Stimulated activated CD4-positive, alpha-beta T cell treated with anti-CD3 and anti-CD28 coated beads, Interleukin-2, amount 100 ng/mL, for 48 hours (primary cell): ENCODE results near the gene SSRP1.
"Not testable (repeated sequence)": the region's sequence is repeated elsewhere in the genome, so short reads cannot be mapped to it uniquely, and the experiment has no call there.

Experiments used
- DNase-seq, 2 donors: peaks; one replicate each; pipeline ENCODE4 v3.0.0-alpha.2; 2020

The SSRP1 gene

DNA sequence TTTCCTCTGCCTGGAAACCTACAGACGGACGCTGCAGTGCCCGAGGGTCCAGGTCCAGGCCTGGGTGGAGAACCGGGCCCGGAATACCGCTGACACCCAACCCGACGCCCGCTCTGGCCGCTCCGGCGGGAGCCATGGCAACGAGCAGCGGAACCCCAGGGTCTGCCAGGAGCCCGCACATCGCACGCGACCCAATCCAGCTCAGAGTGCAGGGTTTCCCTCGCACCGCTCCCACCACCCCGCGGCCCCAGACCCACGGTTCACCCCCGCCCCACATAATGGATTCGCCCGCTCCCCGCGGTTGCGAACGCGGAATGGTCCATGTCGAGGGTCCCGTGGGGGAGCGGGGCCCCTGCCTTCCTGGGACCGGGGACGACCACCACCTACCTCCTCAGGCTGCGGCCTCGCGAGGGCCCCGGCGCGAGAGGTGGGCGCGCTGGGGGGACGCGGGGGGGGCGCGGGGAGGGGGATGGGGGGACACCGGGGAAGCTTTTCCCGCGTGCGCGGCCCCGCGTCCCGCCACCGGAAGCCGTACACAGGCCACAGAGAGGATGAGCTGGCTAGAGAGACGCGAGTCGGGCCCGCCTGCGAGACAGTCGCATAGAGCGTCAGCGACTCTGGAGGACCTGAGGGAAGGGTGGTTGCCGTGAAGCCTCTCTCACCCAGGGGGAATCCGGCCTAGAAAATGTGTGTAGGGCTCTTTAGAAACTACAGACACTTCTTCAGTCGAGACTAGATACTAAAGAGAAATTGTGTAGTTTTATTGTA is at the start of gene SSRP1:
TSS of gene SSRP1 (minus strand) at position 550 of the 768 bp plus-strand sequence. CDS start 771 bp downstream, outside the sequence.
- peak; percentile 77 to 80 for DNase-seq

- no peak for DNase-seq
These were observed 45.3 kb upstream of the SSRP1 start, which contains the start of gene PRG3 for GRCh38 chr11:57380975-57381374. TSS of gene PRG3 (minus strand) at chr11:57381150. CDS start at chr11:57380708, 442 bp downstream.

DNA sequence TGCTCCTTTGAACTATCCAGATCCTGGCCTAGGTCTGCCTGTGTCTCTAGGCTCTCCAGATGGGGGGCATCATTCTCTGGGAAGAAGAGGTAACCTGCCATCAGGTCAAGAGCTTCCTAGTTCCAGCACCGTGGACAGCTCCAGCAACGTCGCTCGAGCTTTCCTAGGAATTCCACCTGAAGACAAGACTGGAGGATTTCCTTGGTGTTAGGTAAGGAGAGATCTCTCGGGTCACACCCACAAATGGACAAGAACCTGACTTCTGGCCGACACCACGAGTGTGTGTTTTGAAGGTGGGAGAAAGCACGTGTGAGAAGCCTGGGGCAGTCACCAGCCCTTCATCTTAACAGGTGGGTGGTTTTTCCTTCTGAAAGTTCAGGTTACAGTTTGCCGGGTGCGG is 44.0 kb upstream of the SSRP1 start:
- DNase-seq: no peak

DNA sequence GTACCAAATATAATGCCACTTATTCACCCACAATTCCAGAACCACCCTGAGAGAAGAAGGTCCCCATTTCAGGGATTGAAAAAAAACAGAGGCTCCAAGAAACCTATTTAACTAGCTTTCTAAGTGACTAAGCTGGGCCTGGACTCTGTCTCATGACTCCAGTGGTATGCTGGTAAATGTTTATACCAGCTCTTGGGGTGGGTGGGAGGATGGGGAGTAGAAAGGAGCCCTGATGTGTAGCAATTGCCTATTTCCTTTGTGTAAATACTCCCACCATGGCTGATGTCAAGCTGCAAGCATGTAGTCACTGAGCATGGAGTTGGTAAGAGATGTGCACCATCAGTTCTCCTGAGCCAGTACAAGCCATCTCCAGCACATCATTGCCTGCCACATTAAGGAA is 42.5 kb upstream of the SSRP1 start:
- no peak for DNase-seq

GRCh38 chr11:57377107-57377506 is 41.4 kb upstream of the SSRP1 start:
- no peak for DNase-seq

DNA sequence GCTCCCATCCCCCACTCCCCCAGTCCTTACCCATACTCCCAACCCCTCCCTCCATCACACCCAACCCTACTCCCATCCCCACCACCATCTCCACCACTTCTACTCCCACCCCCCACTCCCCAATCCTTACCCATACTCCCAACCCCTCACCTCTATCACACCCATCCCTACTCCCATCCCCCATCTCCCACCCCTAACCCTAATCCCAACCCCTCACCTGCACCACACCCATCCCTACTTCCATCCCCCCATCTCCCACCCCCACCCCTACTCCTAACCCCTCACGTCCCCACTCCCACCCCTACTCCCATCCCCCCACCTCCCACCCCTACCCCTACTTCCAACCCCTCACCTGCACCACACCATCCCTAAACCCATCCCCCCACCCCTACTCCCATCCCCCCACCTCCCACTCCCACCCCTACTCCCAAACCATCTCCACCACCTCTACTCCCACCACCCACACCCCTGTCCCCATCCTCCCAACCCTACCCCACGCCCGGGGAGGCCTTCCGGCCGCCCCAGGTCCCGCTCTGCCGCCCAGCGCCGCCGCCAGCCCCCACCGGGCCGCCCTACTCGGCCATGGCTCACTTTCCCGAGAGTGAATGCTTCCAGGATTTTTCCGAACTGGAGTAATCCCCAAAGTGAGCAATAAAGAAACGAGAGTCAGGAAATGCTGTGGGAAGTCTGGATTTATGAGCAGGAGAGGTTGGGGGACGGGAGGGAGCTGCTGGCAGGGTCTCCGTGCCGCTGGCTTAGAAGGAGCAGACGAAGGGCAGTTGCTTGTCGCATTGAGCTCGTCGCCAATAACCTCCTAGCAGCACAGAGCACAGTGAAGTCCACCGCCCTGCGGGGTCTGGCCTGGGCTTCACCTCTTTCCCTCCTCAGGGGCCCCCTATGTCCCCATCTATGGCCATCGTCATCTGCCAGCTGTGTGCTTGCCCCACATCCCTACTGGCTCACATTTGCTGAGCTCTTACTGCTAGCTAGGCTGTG is 40.7 kb upstream of the SSRP1 start:
- no peak for DNase-seq

GRCh38 chr11:57375490-57375889 is 39.8 kb upstream of the SSRP1 start:
- DNase-seq: no peak

DNA sequence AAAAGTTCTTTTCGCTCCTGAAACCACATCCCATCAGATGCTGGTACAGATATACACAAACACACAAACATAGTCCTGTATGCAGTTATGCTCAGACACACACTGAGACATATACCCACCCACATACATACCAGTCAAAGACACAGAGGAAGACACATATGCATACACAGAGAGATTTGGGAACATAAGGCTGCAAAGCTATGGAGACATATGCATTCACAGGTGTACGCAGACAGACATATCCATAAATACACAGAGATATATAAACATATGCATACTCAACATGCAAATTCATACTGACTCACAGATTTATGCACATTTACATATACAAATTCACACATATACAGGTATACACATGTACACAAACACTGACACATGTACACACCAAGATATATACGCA is 39.3 kb upstream of the SSRP1 start:
- no peak for DNase-seq

DNA sequence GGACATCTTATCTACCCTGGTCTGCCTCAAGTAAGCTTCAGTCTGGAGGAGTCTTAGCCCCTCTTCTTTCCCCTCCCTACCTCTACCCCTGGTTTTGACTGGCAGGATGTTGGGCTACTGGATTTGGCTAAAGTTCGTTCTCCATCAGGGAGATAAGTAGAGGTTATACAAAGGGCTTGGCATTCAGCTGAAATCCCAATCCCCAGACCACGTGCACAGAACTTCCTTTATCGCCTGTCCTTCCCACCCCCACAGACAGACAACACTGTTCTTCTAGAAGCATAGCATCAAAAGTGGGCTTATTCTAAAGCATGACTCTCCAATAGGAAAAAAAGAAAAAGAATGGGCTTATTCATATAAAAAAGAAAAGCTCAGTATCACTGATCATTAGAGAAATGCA is 37.5 kb upstream of the SSRP1 start:
- DNase-seq: no peak

DNA sequence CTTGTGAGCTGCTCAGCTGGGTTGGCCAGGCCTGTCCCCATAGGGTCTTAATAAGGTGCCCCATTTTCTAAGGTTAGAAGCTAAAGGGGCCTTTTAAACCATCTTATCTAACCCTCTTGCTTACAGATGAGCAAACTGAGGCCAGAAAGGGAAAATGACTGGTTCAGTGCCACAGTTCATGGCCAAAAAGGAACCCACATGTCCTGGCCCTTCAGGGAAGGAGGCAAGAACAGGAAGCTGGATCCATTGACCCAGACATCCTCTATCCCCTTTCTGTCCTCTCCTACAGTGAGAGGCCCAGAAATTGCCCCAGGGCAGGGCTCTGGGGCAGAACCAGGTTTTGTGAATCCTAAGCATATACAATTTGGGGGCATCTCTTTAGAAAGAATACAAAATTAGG is 35.2 kb upstream of the SSRP1 start:
- no peak for DNase-seq

DNA sequence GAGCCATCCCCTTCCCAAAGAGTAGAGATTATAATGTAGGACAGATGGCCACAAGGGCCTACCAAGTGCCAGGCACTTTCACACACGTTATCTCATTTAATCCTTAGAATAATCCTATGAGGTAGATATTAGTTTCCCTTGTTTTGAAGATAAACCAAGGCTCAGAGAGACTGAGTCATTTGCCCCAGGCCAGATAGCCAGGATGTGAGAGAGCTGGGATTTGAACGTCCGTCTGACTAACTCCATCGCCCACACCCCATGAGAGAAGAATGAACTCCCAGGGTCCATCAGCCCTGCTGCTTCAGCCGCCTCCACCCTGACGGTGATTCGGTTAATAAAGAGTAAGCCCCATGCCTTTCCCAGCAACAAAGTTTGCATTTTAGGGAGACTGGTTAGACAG is 34.6 kb upstream of the SSRP1 start:
- no peak for DNase-seq

DNA sequence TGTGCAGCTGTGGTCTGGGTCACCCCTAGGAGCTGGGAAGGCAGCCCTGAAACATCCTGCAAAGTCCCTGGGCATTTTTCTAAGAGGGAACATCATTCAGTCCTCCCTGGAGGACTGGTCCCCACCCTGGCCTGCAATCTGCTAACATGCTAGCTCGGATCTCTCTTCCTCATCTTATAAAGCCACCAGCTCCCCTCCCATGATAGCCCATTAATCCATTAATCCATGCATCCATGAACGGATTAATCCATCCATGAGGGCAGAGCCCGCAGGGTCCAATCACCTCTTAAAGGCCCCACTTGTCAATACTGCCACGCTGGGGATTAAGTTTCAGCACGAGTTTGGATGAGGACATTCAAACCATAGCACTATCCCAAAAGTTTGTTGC is 33.1 kb upstream of the SSRP1 start:
- no peak for DNase-seq

DNA sequence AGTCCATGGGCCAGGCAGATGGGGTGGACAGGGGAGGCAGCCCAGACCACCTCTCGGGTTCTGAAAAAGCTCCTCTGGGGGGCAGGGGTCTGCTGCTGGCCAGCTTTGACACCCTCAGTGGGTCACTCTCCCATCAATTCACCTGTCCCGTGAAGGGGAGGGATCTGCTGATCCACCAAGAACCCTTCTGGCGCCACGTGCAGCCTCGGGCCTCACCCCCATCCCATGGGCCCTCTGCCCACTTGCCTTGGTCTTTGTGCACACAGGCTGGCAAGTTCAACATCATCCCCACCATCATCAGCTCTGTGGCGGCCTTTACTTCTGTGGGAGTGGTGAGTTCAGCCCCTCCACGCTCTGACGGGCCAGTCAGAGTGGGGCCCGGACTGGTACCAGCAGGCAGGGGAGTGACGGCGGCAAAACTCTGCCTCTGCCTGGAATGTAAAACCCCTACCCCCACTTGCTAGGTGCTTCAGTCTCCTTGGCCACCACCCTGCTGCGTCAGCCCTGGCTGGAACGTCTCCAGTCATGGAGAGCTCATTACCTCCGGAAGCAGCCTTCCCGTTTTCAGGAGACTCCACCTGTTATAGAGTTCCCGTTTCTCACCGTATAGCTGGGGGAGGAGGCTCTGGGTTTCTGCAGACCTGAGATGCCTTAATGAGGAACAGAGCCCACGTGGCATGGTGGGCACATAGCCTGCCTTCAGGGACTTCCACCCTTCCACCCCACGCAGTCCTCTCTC is 32.6 kb upstream of the SSRP1 start:
- no peak for DNase-seq

DNA sequence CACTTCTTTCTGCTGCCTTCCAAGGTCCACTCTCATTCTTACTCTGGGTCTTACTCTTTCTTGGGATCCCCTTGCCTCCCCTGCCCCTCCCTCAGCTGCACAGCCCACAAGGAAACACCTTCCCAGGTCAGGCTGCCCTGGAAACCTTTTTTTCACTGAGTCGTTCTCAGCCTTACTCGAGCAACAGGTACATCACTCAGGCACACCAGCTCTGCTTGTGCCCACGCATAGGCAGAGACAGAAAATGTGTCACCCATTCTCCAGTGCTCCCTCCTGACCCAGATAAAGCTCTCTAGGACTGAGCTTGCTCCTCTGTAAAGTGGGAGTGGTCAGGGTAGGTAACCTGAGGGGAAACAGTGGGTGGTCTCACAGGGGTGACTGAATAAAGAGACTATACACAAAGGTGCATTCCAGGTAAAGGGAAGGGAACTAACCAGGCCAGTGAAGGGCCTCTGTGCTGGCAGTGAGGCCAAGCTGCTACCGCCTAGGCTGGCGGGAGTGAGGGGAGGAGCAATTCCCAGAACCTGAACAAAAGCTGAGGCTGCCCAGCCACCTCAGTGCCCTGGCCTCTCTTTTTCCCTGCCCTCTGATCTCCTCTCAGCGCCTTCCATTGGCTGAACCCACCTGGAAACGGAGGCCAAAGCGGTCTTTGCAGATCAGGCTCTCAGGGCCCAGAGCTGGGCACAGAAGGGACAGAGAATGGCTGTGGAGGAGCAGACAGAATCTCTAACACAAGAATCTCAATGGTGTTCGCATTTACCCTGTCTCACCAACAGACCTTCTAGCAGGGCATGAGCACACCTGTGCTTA is 29.4 kb upstream of the SSRP1 start:
- no peak for DNase-seq

DNA sequence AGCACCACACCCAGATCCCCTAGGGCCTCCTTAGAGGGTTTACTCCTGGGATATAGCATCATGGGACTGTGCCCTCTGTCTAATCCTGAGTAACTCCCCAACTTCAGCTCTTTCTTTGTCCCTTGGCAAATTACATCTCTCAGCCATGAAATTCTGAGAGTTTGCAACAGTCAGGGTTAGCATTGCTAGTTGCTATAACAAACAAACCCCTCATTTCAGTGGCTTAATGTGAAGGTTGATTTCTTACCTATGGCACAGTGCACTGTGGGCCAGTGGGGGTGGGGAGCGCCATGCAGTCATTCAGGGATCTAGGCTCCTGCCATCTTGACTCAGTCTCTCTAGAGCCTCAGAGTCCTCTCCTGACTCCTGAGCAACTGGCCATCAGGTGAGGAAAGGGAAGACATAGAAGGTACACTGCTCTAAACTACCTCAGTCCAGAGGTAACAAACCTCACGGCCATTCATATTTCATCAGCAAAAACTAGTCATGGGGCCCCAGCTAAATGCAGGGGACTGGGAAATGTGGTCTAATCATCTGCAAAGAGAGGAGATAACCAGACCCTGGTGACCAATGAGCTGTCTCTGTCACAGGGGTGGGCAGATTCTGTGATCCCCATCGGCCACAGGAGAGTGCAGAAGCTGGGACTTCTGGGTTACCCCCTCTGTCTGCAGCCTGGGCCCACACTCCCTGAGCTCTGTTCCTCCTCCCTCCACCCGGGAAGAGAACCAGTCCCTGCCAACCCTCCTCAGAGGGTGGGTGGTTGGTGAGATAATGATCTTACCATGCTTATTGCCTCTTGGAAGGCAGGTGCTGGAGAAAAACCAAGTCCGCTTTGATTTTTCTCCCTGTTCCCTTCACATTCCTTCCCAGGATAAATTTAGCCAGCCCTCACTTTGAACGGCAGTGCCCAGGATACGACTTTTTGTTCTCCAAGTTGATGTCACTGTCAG is 27.7 kb upstream of the SSRP1 start:
- no peak for DNase-seq

DNA sequence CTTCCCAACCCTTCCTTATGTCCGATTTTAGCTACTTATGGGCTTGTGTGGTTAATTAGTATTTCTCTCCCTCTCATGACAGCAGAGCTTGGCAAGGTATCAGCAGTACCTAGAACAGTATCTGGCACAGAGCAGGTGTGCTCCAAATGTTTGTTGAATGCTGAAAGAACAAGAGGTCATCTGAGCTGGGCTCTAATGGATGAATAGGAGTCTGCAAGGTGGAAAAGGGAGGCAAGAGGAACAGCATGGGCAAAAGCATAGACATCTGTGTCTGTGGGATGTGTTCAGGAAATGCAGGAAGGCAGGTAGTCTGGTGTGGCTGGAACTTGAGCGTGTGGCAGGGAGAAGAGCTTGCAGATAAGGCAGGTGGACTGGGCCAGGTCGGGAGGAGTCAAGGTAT is 26.2 kb upstream of the SSRP1 start:
- no peak for DNase-seq

- not testable (repeated sequence) for DNase-seq
These were observed 25.7 kb upstream of the SSRP1 start for GRCh38 chr11:57361420-57361819.

DNA sequence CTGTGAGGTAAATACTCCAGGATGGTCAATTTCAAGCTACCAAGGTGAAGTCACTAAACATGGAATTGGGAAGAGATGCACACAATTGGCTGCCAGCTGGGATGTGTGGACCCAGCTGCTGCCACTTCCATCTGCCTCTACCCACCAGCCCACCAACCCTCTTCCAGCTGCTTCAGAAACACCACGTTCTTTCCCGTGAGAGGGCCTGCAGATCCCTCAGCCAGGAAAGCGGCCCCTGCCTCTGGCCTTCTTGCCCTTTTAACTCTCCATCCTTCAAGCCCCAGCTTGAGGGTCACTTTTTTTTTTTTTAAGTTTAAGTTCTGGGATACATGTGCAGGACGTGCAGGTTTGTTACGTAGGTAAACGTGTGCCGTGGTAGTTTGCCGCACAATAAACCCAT is 25.3 kb upstream of the SSRP1 start:
- no peak for DNase-seq

GRCh38 chr11:57359896-57360690 is 24.4 kb upstream of the SSRP1 start:
- DNase-seq: no peak

- DNase-seq: no peak
These were observed 23.7 kb upstream of the SSRP1 start for GRCh38 chr11:57359396-57359795.
